Measurements from ENCODE around the gene EBLN1.

Gene EBLN1

DNA sequence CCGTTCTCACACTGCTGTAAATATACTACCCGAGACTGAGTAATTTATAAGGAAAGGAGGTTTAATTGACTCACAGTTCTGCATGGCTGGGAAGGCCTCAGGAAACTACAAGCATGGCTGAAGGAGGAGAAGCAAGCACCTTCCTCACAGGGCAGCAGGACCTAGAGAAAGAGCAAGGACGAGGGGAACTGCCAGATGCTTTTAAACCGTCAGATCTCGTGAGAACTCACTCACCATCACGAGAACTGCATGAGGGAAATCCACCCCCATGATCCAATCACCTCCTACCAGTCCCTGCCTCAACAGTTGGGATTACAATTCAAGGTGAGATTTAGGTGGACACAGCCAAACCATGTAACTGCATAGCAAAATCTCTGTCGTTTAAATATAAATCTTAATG, at the start of gene EBLN1:
Gene EBLN1, minus strand, starts transcription at position 174 of the 400 bp plus-strand sequence. CDS start 8,032 bp downstream, outside the sequence.
- Histone ChIP-seq H3K27ac (no peak within 1 kb of the TSS), H3K4me3 (ENCODE audit: low read depth in 1 of 2, low read length in 1 of 2) (no peak within 1 kb of the TSS), H3K4me1 (ENCODE audit: control insufficient read depth in 1 of 2, insufficient read depth in 1 of 2, low read depth in 1 of 2, low read length in 1 of 2) (no peaks in the 10 kb centered on the region), H3K36me3 (no peaks in the 10 kb centered on the region), H3K27me3 (no peaks in the 10 kb centered on the region), H3K9me3 (no peaks in the 10 kb centered on the region)
- TF ChIP-seq, protein P1, sequence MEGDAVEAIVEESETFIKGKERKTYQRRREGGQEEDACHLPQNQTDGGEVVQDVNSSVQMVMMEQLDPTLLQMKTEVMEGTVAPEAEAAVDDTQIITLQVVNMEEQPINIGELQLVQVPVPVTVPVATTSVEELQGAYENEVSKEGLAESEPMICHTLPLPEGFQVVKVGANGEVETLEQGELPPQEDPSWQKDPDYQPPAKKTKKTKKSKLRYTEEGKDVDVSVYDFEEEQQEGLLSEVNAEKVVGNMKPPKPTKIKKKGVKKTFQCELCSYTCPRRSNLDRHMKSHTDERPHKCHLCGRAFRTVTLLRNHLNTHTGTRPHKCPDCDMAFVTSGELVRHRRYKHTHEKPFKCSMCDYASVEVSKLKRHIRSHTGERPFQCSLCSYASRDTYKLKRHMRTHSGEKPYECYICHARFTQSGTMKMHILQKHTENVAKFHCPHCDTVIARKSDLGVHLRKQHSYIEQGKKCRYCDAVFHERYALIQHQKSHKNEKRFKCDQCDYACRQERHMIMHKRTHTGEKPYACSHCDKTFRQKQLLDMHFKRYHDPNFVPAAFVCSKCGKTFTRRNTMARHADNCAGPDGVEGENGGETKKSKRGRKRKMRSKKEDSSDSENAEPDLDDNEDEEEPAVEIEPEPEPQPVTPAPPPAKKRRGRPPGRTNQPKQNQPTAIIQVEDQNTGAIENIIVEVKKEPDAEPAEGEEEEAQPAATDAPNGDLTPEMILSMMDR (IDR thresholded peaks at IDR 0.05), result no peak

DNA sequence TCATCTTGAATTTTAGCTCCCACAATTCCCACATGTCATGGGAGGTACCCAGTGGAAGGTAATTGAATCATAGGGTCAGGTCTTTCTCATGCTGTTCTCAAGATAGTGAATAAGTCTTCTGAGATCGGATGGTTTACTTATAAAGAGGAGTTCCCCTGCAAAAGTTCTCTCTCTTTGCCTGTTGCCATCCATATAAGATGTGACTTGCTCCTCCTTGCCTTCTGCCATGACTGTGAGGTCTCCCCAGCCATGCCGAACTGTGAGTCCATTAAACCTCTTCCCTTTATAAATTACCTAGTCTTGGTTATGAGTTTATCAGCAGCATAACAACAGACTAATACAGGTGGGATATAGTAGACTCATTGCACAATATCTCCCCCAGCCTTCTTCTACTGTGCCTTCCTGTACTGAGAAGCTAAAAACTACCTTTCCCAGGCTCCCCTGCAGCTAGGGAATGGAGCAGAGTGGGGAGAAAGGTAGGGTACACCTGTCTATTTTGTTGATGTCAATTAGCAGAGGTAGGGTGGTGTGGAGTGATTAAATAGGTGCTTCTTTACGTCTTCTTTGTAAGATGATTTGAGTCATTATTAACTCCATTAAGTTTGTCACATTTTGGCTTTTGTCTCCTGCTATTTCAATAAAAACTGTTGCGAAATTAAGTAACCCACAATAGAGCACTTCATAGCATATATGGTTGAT, 48.2 kb upstream of the EBLN1 start:
- no peak overlapping the region for H3K27ac ChIP-seq
- TF ChIP-seq, protein P1 (IDR thresholded peaks at IDR 0.05), result no peak
- H3K4me3 ChIP-seq (ENCODE audit: low read depth in 1 of 2, low read length in 1 of 2), result no peak overlapping the region
- no peaks in the 10 kb centered on the region for H3K4me1 ChIP-seq (ENCODE audit: control insufficient read depth in 1 of 2, insufficient read depth in 1 of 2, low read depth in 1 of 2, low read length in 1 of 2)
- no peaks in the 10 kb centered on the region for H3K27me3 ChIP-seq
- no peaks in the 10 kb centered on the region for H3K36me3 ChIP-seq
- H3K9me3 ChIP-seq, result no peaks in the 10 kb centered on the region

DNA sequence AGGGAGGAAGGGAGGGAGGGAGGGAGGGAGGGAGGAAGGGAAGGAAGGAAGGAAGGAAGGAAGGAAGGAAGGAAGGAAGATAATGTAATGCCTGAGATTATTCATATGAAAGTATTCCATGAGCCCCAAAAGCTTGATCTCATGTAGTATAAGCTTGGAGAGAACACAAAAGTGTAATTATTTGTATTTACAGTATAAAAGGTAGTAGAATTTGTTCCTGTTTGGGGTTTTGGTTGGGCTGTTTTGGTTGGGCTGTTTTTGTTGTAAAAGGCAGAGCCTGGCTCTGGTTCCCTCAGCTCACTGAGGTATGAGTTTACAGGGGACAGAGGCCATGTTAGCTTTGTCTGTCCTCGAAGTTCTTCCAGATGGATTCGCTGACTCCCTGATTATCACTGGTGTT, 45.3 kb upstream of the EBLN1 start:
- Histone ChIP-seq H3K36me3 (no peaks in the 10 kb centered on the region), H3K27me3 (peaks cover 12% of the 10 kb centered on the region), H3K4me1 (ENCODE audit: control insufficient read depth in 1 of 2, insufficient read depth in 1 of 2, low read depth in 1 of 2, low read length in 1 of 2) (no peaks in the 10 kb centered on the region), H3K27ac (no peak overlapping the region), H3K4me3 (ENCODE audit: low read depth in 1 of 2, low read length in 1 of 2) (no peak overlapping the region), H3K9me3 (no peaks in the 10 kb centered on the region)
- TF ChIP-seq, protein P1 (IDR thresholded peaks at IDR 0.05), result no peak

DNA sequence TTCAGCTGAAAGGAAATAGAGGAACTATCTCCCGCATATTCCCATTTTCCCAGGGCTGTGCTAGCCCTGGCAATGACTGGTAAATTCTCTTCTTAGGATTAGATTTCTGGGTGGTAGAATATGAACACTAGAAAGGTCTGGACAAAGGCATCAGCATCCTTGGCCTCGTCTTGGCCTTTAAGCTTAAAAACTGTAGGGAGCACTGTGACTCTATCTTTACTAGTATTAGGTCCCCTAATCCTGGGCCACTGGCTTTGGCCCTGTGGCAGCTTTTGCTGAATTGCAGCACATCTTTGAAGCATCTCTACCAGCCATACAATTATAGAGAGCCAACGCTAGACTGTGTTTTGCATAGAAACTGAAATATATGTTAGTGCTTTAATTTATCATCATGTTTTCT, 41.5 kb upstream of the EBLN1 start:
- H3K4me3 ChIP-seq (ENCODE audit: low read depth in 1 of 2, low read length in 1 of 2), result no peak overlapping the region
- no peak overlapping the region for H3K27ac ChIP-seq
- TF ChIP-seq, protein P1 (IDR thresholded peaks at IDR 0.05), result no peak
- H3K4me1 ChIP-seq (ENCODE audit: control insufficient read depth in 1 of 2, insufficient read depth in 1 of 2, low read depth in 1 of 2, low read length in 1 of 2), result no peaks in the 10 kb centered on the region
- peaks cover 43% of the 10 kb centered on the region for H3K27me3 ChIP-seq
- no peaks in the 10 kb centered on the region for H3K9me3 ChIP-seq
- H3K36me3 ChIP-seq, result no peaks in the 10 kb centered on the region

DNA sequence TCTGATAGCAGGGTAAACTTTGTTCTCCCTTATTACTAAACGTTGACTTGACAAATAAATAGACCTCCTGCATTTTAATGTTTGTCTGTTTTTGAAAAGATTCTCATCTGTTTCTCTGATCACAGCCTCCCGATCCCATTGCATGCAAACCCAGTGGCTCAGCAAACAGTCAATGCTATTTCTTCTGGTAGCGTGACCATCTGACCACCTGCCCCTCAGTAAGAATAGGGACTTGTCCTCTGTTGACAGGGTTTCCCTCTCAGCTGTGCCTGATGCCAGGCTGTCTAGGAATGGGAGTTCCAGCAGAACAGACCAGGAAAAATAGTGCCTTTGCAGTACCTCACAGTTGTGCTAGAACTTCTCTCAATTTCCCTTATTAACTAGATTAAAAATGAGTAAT, 40.7 kb upstream of the EBLN1 start:
- Histone ChIP-seq H3K27ac (no peak overlapping the region), H3K27me3 (peaks cover 51% of the 10 kb centered on the region), H3K4me1 (ENCODE audit: control insufficient read depth in 1 of 2, insufficient read depth in 1 of 2, low read depth in 1 of 2, low read length in 1 of 2) (peaks cover 3 to 4% of the 10 kb centered on the region in 2 experiments), H3K9me3 (no peaks in the 10 kb centered on the region), H3K36me3 (no peaks in the 10 kb centered on the region), H3K4me3 (ENCODE audit: low read depth in 1 of 2, low read length in 1 of 2) (no peak overlapping the region)
- TF ChIP-seq, protein P1 (IDR thresholded peaks at IDR 0.05), result no peak

Data from neutrophil (primary cell).